ENCODE measurements around the gene MIOS. TPM values are rescaled to one million over a fixed set of nuclear protein-coding genes. Genes with fewer than 3 reads are reported as not detected.
A peak's percentile ranks its signal among the peaks of the same experiment; 100 is the strongest.

The MIOS gene
- total and polyA plus RNA-seq, 9 of the 15 experiments (the other 6 are each of a cell fraction or from before 2014, with no cell fraction given): 7.8 to 47.8 (median 30.6) TPM

- TF ChIP-seq AFF4 (CRISPR knock-in tag; IDR thresholded peaks at IDR 0.05): no peak
- TF ChIP-seq E2F4 (CRISPR knock-in tag; IDR thresholded peaks at IDR 0.05; ENCODE audit: low read depth): no peak
- no peak for TF ChIP-seq CREBBP (IDR thresholded peaks at IDR 0.05; ENCODE audit: low read depth, low read length)
- TF ChIP-seq ZNF23 (CRISPR knock-in tag; IDR thresholded peaks at IDR 0.05): no peak
- TF ChIP-seq ZNF263 (CRISPR knock-in tag; IDR thresholded peaks at IDR 0.05; ENCODE audit: borderline replicate concordance): no peak
- no peak for TF ChIP-seq GABPB1 (CRISPR knock-in tag; IDR thresholded peaks at IDR 0.05)
- no peak for TF ChIP-seq ZMIZ1 (IDR thresholded peaks at IDR 0.05; ENCODE audit: low read depth in 2 of 2, low read length in 2 of 2)
- no peak for TF ChIP-seq CTCFL (IDR thresholded peaks at IDR 0.05; ENCODE audit: borderline replicate concordance, insufficient read depth, low read depth, low read length, poor library complexity, severe bottlenecking)
- TF ChIP-seq DDX20 (tag; IDR thresholded peaks at IDR 0.05; ENCODE audit: low read depth): no peak
- TF ChIP-seq ZFP36 (IDR thresholded peaks at IDR 0.05; ENCODE audit: low read depth, low read length, partially characterized antibody): peak; percentile 30
- no peak for TF ChIP-seq MEIS2 (IDR thresholded peaks at IDR 0.05; ENCODE audit: partially characterized antibody)
- no peak for TF ChIP-seq TCF15 (CRISPR knock-in tag; IDR thresholded peaks at IDR 0.05)
- no peak for TF ChIP-seq KLF13 (tag; IDR thresholded peaks at IDR 0.05; ENCODE audit: borderline replicate concordance, low read depth)
- TF ChIP-seq RBFOX2 (IDR thresholded peaks at IDR 0.05; ENCODE audit: low read depth, low read length): no peak
These were observed 75.4 kb downstream of the MIOS start (continued) for GRCh38 chr7:7642081-7642480.

Measured in K562 (cell line).